Measurements from ENCODE around the gene CAMKMT.

Gene CAMKMT

GRCh38 chr2:44335806-44336538 lies 25.8 kb upstream of the CAMKMT start:
- Mint-ChIP-seq H3K4me1 (peaks cover 24% of the 10 kb centered on the region), H3K4me3 (no peak overlapping the region), H3K36me3 (ENCODE audit: insufficient read depth) (peaks cover 38% of the 10 kb centered on the region), H3K9me3 (no peaks in the 10 kb centered on the region), H3K27me3 (no peaks in the 10 kb centered on the region), H3K27ac (ENCODE audit: low read depth) (no peak overlapping the region)
- no peak for DNase-seq (ENCODE audit: low spot score in 2 of 2)
- no peak for ATAC-seq (replicated peaks; ENCODE audit: extremely low read depth, poor library complexity, severe bottlenecking)

- H3K27me3 Mint-ChIP-seq, result no peaks in the 10 kb centered on the region
- peaks cover 35% of the 10 kb centered on the region for H3K36me3 Mint-ChIP-seq (ENCODE audit: insufficient read depth)
- no peak overlapping the region for H3K27ac Mint-ChIP-seq (ENCODE audit: low read depth)
- H3K4me1 Mint-ChIP-seq, result no peaks in the 10 kb centered on the region
- DNase-seq (ENCODE audit: low spot score in 2 of 2) (no peak), ATAC-seq (replicated peaks; ENCODE audit: extremely low read depth, poor library complexity, severe bottlenecking) (no peak)
- no peaks in the 10 kb centered on the region for H3K9me3 Mint-ChIP-seq
- H3K4me3 Mint-ChIP-seq, result no peak overlapping the region
Observed at GRCh38 chr2:44342854-44343253, 18.9 kb upstream of the CAMKMT start.

- DNase-seq (ENCODE audit: low spot score in 2 of 2), result no peak
- ATAC-seq (replicated peaks; ENCODE audit: extremely low read depth, poor library complexity, severe bottlenecking), result no peak
- H3K36me3 Mint-ChIP-seq (ENCODE audit: insufficient read depth), result peaks cover 18% of the 10 kb centered on the region
- no peak overlapping the region for H3K27ac Mint-ChIP-seq (ENCODE audit: low read depth)
- no peaks in the 10 kb centered on the region for H3K9me3 Mint-ChIP-seq
- no peaks in the 10 kb centered on the region for H3K27me3 Mint-ChIP-seq
- H3K4me1 Mint-ChIP-seq, result peaks cover 29% of the 10 kb centered on the region
- no peak overlapping the region for H3K4me3 Mint-ChIP-seq
Observed at GRCh38 chr2:44347526-44347925, 14.2 kb upstream of the CAMKMT start.

GRCh38 chr2:44348400-44348799 lies 13.3 kb upstream of the CAMKMT start:
- Mint-ChIP-seq H3K4me1 (peaks cover 33% of the 10 kb centered on the region), H3K27ac (ENCODE audit: low read depth) (no peak overlapping the region), H3K4me3 (no peak overlapping the region), H3K9me3 (no peaks in the 10 kb centered on the region), H3K36me3 (ENCODE audit: insufficient read depth) (peaks cover 14% of the 10 kb centered on the region), H3K27me3 (no peaks in the 10 kb centered on the region)
- no peak for DNase-seq (ENCODE audit: low spot score in 2 of 2)
- ATAC-seq (replicated peaks; ENCODE audit: extremely low read depth, poor library complexity, severe bottlenecking), result no peak

- Mint-ChIP-seq H3K9me3 (no peaks in the 10 kb centered on the region), H3K4me1 (peaks cover 33% of the 10 kb centered on the region), H3K27me3 (no peaks in the 10 kb centered on the region), H3K4me3 (no peak overlapping the region), H3K36me3 (ENCODE audit: insufficient read depth) (peaks cover 14% of the 10 kb centered on the region), H3K27ac (ENCODE audit: low read depth) (no peak overlapping the region)
- no peak for ATAC-seq (replicated peaks; ENCODE audit: extremely low read depth, poor library complexity, severe bottlenecking)
- no peak for DNase-seq (ENCODE audit: low spot score in 2 of 2)
Observed at GRCh38 chr2:44349506-44349905, 12.2 kb upstream of the CAMKMT start.

- Mint-ChIP-seq H3K4me1 (peaks cover 38% of the 10 kb centered on the region), H3K4me3 (no peak overlapping the region), H3K27me3 (no peaks in the 10 kb centered on the region), H3K27ac (ENCODE audit: low read depth) (no peak overlapping the region), H3K9me3 (no peaks in the 10 kb centered on the region), H3K36me3 (ENCODE audit: insufficient read depth) (peaks cover 11% of the 10 kb centered on the region)
- ATAC-seq (replicated peaks; ENCODE audit: extremely low read depth, poor library complexity, severe bottlenecking) (no peak), DNase-seq (ENCODE audit: low spot score in 2 of 2) (no peak)
Observed at GRCh38 chr2:44351088-44351487, 10.7 kb upstream of the CAMKMT start.

- ATAC-seq (replicated peaks; ENCODE audit: extremely low read depth, poor library complexity, severe bottlenecking), result no peak
- no peak overlapping the region for H3K27ac Mint-ChIP-seq (ENCODE audit: low read depth)
- no peaks in the 10 kb centered on the region for H3K9me3 Mint-ChIP-seq
- no peaks in the 10 kb centered on the region for H3K27me3 Mint-ChIP-seq
- no peak overlapping the region for H3K4me3 Mint-ChIP-seq
- peaks cover 38% of the 10 kb centered on the region for H3K4me1 Mint-ChIP-seq
- H3K36me3 Mint-ChIP-seq (ENCODE audit: insufficient read depth), result peaks cover 5% of the 10 kb centered on the region
- no peak for DNase-seq (ENCODE audit: low spot score in 2 of 2)
Observed at GRCh38 chr2:44351676-44352075, 10.1 kb upstream of the CAMKMT start.

- Mint-ChIP-seq H3K4me3 (no peak overlapping the region), H3K4me1 (peaks cover 38% of the 10 kb centered on the region), H3K27me3 (no peaks in the 10 kb centered on the region), H3K27ac (ENCODE audit: low read depth) (no peak overlapping the region), H3K9me3 (no peaks in the 10 kb centered on the region), H3K36me3 (ENCODE audit: insufficient read depth) (peaks cover 5% of the 10 kb centered on the region)
- ATAC-seq (replicated peaks; ENCODE audit: extremely low read depth, poor library complexity, severe bottlenecking) (no peak), DNase-seq (ENCODE audit: low spot score in 2 of 2) (no peak)
Observed at GRCh38 chr2:44352510-44352909, 9.2 kb upstream of the CAMKMT start.

- Mint-ChIP-seq H3K27ac (ENCODE audit: low read depth) (no peak overlapping the region), H3K4me3 (no peak overlapping the region), H3K4me1 (peaks cover 46% of the 10 kb centered on the region), H3K9me3 (no peaks in the 10 kb centered on the region), H3K36me3 (ENCODE audit: insufficient read depth) (peaks cover 5% of the 10 kb centered on the region), H3K27me3 (no peaks in the 10 kb centered on the region)
- DNase-seq (ENCODE audit: low spot score in 2 of 2) (no peak), ATAC-seq (replicated peaks; ENCODE audit: extremely low read depth, poor library complexity, severe bottlenecking) (no peak)
Observed at GRCh38 chr2:44354761-44355160, 7.0 kb upstream of the CAMKMT start.

GRCh38 chr2:44358503-44358902 lies 3.2 kb upstream of the CAMKMT start:
- no peaks in the 10 kb centered on the region for H3K9me3 Mint-ChIP-seq
- DNase-seq (ENCODE audit: low spot score in 2 of 2) (no peak), ATAC-seq (replicated peaks; ENCODE audit: extremely low read depth, poor library complexity, severe bottlenecking) (no peak)
- H3K4me3 Mint-ChIP-seq, result no peak overlapping the region
- H3K27ac Mint-ChIP-seq (ENCODE audit: low read depth), result no peak overlapping the region
- no peaks in the 10 kb centered on the region for H3K27me3 Mint-ChIP-seq
- peaks cover 20% of the 10 kb centered on the region for H3K36me3 Mint-ChIP-seq (ENCODE audit: insufficient read depth)
- peaks cover 40% of the 10 kb centered on the region for H3K4me1 Mint-ChIP-seq

GRCh38 chr2:44360749-44361329 lies 908 bp upstream of the CAMKMT start:
- H3K4me3 Mint-ChIP-seq, result peak overlapping the region; percentile 95
- no peaks in the 10 kb centered on the region for H3K9me3 Mint-ChIP-seq
- ATAC-seq (replicated peaks; ENCODE audit: extremely low read depth, poor library complexity, severe bottlenecking), result peak; percentile 3
- H3K27me3 Mint-ChIP-seq, result no peaks in the 10 kb centered on the region
- no peak for DNase-seq (ENCODE audit: low spot score in 2 of 2)
- peaks cover 18% of the 10 kb centered on the region for H3K36me3 Mint-ChIP-seq (ENCODE audit: insufficient read depth)
- peaks cover 48% of the 10 kb centered on the region for H3K4me1 Mint-ChIP-seq
- H3K27ac Mint-ChIP-seq (ENCODE audit: low read depth), result peak overlapping the region; percentile 99

- Mint-ChIP-seq H3K4me1 (peaks cover 48% of the 10 kb centered on the region), H3K9me3 (no peaks in the 10 kb centered on the region), H3K36me3 (ENCODE audit: insufficient read depth) (peaks cover 18% of the 10 kb centered on the region), H3K4me3 (peak overlapping the region; percentile 95), H3K27me3 (no peaks in the 10 kb centered on the region), H3K27ac (ENCODE audit: low read depth) (peak overlapping the region; percentile 99)
- ATAC-seq (replicated peaks; ENCODE audit: extremely low read depth, poor library complexity, severe bottlenecking) (peak; percentile 26), DNase-seq (ENCODE audit: low spot score in 2 of 2) (peak; percentile 11 to 28)
Observed at GRCh38 chr2:44362207-44363015, 664 bp downstream of the CAMKMT start.

- ATAC-seq (replicated peaks; ENCODE audit: extremely low read depth, poor library complexity, severe bottlenecking) (no peak), DNase-seq (ENCODE audit: low spot score in 2 of 2) (no peak)
- Mint-ChIP-seq H3K27me3 (no peaks in the 10 kb centered on the region), H3K36me3 (ENCODE audit: insufficient read depth) (peaks cover 17% of the 10 kb centered on the region), H3K4me3 (no peak overlapping the region), H3K9me3 (no peaks in the 10 kb centered on the region), H3K4me1 (peaks cover 35% of the 10 kb centered on the region), H3K27ac (ENCODE audit: low read depth) (no peak overlapping the region)
Observed at GRCh38 chr2:44364604-44365003, 2.9 kb downstream of the CAMKMT start.

Measured in central memory CD8-positive, alpha-beta T cell (primary cell).